HG03196 (cell line): Measurements from ENCODE around the gene SC5D.

ENCODE experiments used
- ATAC-seq: cut with Tn5 transposase; IDR thresholded peaks from one replicate; pipeline ENCODE4 v1.9.1; 2021; ENCODE audit not compliant: unreplicated experiment

The SC5D gene

DNA sequence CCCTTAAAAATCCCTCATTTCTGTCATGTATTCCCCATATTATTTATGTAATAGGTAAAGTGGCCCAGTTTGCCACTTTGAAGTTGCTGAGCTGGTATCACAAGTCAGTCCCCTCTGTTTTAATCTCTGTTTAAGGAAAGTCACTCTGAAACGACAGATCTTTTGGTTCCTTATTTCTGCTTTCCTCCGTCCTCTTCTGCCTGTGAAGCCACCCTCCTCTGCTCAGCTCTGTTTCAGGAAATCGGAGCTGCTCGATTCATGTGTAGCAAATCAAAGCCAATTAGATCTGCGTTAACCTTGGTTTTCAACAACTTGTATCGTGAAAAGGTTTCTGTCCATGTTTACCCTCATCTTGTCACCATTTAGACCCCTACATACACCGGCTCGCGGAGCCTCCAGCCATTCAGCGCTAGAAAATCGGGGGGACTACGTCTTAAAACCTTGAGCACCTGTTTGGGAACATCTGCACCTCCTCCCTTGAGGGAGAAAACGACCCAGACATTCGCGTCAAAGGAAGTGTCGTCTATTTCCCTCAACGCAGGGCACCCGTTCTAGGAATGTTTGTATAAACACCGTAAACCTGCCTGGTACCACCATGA is 576 bp upstream of the SC5D start:
- peak; percentile 21 for ATAC-seq

DNA sequence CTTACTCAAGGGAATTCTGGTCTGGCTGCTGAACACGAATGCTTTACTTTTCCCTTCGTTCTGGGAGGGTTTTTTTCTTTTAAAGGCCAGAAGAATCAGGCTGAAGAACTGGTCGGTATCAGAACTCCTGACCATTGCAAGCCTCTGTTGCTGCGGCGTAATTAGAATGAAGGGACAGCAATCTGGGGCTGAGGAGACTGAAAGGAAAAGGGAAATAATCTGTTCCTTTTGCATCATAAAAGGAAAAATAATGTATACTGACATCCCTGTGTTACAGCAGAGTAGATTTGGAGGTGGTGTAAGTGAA is 670 bp downstream of the SC5D start:
- no peak for ATAC-seq

DNA sequence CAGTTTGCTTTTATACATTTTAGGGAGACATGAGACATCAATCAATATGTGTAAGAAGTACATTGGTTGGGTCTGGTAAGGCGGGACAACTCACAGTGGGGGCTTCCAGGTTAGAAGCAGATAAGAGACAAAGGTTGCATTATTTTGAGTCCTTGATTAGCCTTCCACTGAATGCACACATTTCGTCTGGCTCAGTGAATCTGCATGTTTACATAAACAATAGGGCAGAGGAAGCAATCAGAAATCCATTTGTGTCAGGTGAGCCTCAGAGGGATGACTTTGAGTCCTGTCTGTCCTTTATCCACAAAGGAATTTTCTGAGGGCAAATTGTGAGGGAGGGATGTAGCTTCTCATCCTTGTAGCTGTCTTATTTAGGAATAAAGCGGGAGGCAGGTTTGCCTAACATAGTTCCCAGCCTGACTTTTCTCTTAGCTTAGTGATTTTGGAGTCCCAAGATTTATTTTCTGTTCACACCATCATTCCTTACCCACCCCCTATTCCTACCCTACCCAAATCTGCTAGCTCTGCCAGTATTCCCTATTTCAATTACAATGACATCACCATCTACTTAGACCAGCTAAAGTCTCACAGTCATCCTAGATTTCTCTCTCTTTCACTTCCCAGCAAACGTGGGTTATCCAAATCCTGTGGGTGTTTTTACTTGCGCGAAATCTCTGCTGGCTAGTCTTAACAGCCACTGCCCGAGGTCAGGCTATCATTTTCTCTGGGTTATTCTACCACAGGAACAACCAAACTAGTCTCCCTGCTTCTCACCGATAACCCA is 2.9 kb downstream of the SC5D start:
- ATAC-seq: no peak

- no peak for ATAC-seq
These were observed 5.3 kb downstream of the SC5D start for GRCh38 chr11:121297872-121298271.

DNA sequence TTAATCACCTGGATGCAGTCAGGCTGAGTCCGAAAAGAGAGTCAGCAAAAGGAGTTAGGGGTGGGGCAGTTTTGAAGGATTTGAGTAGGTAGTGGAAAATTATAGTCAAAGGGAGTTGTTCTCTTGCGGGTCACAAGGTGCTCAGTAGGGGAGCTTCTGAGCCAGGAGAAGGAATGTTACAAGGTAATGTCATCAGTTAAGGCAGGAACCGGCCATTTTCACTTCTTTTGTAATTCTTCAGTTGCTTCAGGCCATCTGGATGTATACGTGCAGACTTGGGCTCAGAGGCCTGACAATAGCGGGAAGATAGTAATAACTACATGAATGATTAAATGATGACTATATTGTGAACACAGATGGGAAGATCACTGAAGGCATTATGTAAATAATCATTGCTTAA is 6.2 kb downstream of the SC5D start:
- no peak for ATAC-seq

DNA sequence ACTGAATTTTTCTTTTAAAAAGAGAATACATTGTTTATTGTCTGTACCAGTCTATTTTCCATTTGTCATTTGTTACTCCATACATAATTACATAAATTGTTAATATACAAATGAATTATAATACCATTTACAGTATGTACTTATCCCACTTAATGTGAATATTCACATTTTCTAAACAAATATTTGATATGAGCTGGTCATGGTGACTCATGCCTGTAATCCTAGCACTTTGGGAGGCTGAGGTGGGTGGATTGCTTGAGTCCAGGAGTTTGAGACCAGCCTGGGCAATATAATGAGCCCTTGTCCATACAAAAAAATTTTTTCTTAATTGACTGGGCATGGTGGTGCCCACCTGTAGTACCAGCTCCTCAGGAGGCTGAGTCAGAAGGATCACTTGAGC is 6.8 kb downstream of the SC5D start:
- ATAC-seq: no peak

- no peak for ATAC-seq
These were observed 7.9 kb downstream of the SC5D start for GRCh38 chr11:121300313-121300971.

DNA sequence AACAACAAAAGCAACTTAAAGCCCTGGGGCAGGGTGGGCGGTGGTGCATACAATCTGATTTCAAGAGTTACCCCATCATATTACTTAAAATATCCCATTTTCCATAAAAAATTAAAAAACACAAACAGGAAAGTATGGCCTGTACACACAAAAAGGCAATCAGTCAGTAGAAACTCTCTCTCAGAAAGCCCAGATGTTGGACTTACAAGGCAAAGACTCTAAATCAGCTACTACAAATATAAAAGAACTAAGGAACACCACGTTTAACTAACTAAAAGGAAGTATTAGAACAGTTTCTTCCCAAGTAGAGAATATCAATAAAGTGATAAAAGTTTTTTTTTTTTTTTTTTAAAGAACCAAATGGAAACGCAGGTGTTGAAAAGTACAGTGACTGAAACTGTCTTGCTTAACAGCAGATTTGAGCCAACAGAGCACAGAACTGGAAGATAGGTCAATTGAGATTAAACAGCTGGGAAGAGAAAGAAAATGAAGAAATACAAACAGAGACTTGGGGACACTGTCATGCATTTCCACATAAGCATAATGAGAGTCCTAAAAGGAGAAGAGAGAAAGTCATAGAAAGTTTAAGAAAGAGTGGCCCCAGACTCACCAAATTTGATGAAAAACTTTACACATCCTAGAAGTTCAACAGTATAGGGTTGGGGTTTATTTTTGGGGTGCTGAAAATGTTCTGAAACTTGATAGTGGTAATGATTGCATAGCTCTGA is 8.6 kb downstream of the SC5D start:
- ATAC-seq: no peak

DNA sequence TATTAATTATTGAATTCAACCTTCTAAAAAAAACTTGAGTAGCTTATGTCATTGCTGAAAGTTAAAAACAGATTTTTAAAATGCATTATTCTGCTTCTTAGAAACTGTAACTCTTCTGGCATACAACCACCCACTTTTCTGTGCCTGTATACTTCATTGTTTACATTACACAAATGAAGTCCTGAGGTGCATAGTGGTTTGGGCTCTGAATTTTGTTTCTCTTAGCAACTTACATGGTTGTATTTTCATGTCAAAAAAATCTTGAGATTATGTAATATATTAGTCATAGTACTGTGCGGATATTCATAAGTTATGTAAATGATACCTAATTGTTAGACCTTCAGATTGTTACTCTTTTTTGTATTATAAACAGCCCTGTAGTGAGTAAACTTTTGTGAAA is 12.2 kb downstream of the SC5D start:
- ATAC-seq: no peak

DNA sequence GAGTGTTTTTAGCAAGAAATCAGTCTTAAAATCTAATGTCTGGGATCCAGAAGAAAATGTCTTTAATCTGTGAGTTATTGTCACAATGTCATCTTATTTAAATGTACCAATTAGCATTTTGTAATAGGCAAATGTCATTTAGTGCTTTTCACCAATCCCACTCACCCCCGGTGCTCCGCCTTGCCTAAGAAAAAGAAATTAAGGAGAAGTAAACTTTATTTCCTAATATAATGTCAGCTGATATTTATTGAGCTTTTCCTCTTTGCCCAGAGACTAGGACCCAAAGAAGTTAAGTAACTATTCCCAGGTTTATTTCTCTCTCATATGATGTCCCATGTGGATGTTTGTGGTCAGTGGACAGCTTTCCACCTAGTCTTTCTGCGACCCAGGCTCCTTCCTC is 16.2 kb downstream of the SC5D start:
- ATAC-seq: no peak

- ATAC-seq: peak; percentile 70
These were observed 17.1 kb downstream of the SC5D start for GRCh38 chr11:121309688-121310087.

DNA sequence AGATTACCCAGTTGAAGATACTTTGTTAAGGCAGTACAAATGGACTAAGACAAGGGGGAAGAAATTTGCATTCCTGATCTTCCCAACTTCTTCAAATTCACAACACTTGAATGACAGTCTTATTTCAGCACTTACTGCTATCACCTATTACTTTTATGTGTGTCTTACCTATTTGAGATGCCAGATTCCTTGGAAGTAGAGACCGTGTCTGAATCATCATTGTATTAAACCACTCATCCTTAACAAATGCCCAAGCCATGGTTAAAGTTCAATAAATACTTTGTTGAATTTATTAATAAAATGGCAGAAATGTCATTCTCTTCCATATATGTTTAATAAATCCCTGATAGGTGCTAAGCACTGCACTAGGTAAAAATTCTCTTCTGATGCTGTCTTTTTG is 18.3 kb downstream of the SC5D start:
- no peak for ATAC-seq

GRCh38 chr11:121311373-121311772 is 18.8 kb downstream of the SC5D start:
- no peak for ATAC-seq

GRCh38 chr11:121312483-121312882 is 19.9 kb downstream of the SC5D start:
- ATAC-seq: no peak

- ATAC-seq: no peak
These were observed 26.6 kb downstream of the SC5D start for GRCh38 chr11:121318848-121319834.

DNA sequence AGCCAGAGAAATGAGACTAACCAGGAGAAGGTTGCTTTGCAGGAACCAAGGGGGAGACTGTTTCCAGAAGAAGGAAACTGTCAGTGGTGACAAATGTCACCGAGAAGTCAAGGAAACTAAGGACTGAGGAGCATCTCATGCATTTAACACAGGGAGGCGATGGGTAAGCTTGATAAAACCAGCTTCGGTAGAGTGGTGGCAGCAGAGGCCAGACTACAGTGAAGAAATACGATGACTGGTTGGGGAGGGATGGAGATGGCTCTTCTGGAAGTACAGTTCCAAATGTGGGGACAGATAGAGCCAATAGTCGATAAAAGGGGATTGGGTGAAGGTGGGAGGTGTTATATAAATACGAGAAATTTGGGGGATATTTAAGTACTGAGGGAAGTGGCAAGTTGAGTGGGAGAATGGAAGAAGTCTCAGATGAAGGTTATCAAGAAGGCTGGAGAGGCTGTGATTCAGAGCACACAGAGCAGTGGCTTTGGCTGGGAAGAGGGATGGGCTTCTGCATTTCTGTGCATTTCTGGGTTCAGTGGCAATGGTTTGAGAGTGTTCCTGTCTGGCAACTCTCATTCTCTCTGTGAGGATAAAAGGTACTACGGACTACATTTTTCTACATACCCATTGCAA is 29.2 kb downstream of the SC5D start:
- peak; percentile 67 for ATAC-seq

DNA sequence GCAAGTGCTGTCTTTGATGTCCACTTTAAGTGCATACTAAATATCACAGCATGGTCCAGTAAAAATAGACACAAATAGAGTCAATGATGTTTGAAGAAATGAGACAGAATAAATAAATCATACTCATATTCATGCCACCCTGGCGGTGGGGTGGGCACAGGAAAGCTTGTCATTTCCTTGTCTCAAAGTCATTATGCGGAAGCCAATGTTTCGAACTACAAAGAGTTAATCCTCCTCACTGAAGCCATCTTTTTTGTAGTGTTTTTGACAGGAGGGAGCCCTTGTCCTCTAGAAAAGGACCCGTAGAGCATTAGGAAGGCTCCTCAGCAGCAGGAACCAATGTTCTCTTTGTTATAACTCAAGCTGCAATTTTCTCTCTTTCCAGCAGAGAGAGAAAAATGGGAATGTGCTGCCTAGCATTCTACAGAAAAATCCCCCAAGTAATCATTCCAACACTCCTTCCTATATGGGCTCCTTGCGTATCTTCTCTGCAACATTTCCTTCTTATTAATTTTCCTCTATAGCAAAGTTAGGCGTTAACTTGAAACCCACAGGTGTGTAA is 30.6 kb downstream of the SC5D start:
- ATAC-seq: no peak

- no peak for ATAC-seq
These were observed 33.7 kb downstream of the SC5D start for GRCh38 chr11:121326230-121326629.

DNA sequence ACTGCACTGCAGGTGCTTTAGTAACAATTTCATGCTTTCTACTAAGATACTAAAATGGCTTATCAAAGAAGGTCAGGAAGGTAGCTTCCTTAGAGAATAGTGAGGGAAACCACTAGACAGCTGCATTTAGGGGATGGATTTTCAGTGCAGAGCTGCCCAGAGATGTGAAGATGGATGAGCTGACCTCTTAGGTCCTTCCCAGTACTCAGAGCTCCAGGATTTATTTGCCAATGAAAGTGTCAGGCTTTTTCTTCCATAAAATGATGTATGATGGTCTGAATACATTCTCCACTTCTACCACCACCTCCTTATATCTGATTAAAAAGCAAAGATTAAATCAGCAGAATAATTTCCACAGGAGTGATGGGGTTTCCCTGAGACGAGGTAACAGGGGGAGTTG is 35.0 kb downstream of the SC5D start:
- ATAC-seq: no peak
